Mesothelial cell of epicardium (in vitro differentiated cells): ENCODE measurements around the gene CAMTA1. TPM values are rescaled to one million over a fixed set of nuclear protein-coding genes. Genes with fewer than 3 reads are reported as not detected.

Experiments used
- DNase-seq, 2 experiments: peaks; one replicate each; pipeline ENCODE4 v3.0.0; 2021; ENCODE audit warnings: low spot score in 2 of 2; ENCODE audit not compliant: unreplicated experiment in 2 of 2
- H3K27ac Mint-ChIP-seq: 2 replicates; pipeline ENCODE4 v1.8.0; 2021; ENCODE audit warnings: mixed read lengths
- H3K27me3 Mint-ChIP-seq: 2 replicates; pipeline ENCODE4 v1.8.0; 2021; ENCODE audit warnings: low read depth, mixed read lengths
- H3K36me3 Mint-ChIP-seq: 2 replicates; pipeline ENCODE4 v1.8.0; 2021; ENCODE audit warnings: mixed read lengths
- H3K4me1 Mint-ChIP-seq: 2 replicates; pipeline ENCODE4 v1.8.0; 2021; ENCODE audit warnings: mixed read lengths
- H3K4me3 Mint-ChIP-seq: 2 replicates; pipeline ENCODE4 v1.8.0; 2021; ENCODE audit warnings: mild to moderate bottlenecking, moderate library complexity, mixed read lengths
- H3K9me3 Mint-ChIP-seq: 2 replicates; pipeline ENCODE4 v1.8.0; 2021; ENCODE audit warnings: mixed read lengths
- total RNA-seq: library from RNA; stranded (reverse); gene quantifications from 3 replicates; pipeline ENCODE4 v1.2.1, GENCODE V29; 2021
- TF ChIP-seq, protein P1 (sequence below): fragments of 200-600 bp; sonication (generic); IDR thresholded peaks from one replicate; pipeline ENCODE4 v1.5.0; 2021; ENCODE audit warnings: antibody characterized with exemption; ENCODE audit not compliant: unreplicated experiment

Gene CAMTA1
- total RNA-seq, 1 donor from 2014 or later = 70.4 TPM

GRCh38 chr1:7615138-7615537 lies 829.9 kb downstream of the CAMTA1 start:
- H3K4me1 Mint-ChIP-seq = no peaks in the 10 kb centered on the region
- peaks cover 14% of the 10 kb centered on the region for H3K27me3 Mint-ChIP-seq
- H3K9me3 Mint-ChIP-seq = no peaks in the 10 kb centered on the region

GRCh38 chr1:7616076-7616832 lies 831.0 kb downstream of the CAMTA1 start:
- TF ChIP-seq, protein P1, sequence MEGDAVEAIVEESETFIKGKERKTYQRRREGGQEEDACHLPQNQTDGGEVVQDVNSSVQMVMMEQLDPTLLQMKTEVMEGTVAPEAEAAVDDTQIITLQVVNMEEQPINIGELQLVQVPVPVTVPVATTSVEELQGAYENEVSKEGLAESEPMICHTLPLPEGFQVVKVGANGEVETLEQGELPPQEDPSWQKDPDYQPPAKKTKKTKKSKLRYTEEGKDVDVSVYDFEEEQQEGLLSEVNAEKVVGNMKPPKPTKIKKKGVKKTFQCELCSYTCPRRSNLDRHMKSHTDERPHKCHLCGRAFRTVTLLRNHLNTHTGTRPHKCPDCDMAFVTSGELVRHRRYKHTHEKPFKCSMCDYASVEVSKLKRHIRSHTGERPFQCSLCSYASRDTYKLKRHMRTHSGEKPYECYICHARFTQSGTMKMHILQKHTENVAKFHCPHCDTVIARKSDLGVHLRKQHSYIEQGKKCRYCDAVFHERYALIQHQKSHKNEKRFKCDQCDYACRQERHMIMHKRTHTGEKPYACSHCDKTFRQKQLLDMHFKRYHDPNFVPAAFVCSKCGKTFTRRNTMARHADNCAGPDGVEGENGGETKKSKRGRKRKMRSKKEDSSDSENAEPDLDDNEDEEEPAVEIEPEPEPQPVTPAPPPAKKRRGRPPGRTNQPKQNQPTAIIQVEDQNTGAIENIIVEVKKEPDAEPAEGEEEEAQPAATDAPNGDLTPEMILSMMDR = no peak
- peak; percentile 49 to 81 for DNase-seq
- no peaks in the 10 kb centered on the region for H3K36me3 Mint-ChIP-seq
- H3K4me3 Mint-ChIP-seq = no peak overlapping the region
- no peaks in the 10 kb centered on the region for H3K4me1 Mint-ChIP-seq
- no peak overlapping the region for H3K27ac Mint-ChIP-seq
- H3K27me3 Mint-ChIP-seq = peaks cover 20% of the 10 kb centered on the region
- H3K9me3 Mint-ChIP-seq = no peaks in the 10 kb centered on the region

More at GRCh38 chr1:7615138-7615537, 829.9 kb downstream of the CAMTA1 start:
- Mint-ChIP-seq H3K27ac (no peak overlapping the region), H3K36me3 (no peaks in the 10 kb centered on the region), H3K4me3 (no peak overlapping the region)
- DNase-seq = no peak
- TF ChIP-seq, protein P1 = no peak

DNA sequence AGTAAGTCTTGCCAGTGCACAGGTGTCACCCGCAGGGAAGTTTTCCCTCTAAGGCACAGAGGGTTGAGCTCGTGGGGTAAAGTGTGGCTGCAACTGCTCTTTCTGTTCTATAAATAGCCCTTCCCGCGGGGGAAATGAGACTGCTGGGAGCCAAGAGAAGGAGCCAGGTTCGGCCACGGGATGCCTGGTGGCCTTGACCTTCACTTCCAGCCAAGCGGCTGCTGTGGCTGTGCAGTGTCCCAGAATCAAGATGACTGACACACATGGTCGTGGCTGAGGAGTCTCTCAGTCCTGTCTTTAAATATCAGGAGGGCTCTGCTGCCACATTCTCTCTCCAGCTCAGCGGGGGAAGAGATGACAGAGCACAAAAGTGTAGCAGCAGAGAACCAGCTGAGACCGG lies 831.7 kb downstream of the CAMTA1 start:
- no peaks in the 10 kb centered on the region for H3K9me3 Mint-ChIP-seq
- H3K27ac Mint-ChIP-seq = no peak overlapping the region
- DNase-seq = no peak
- H3K4me3 Mint-ChIP-seq = no peak overlapping the region
- TF ChIP-seq, protein P1 = no peak
- peaks cover 20% of the 10 kb centered on the region for H3K27me3 Mint-ChIP-seq
- no peaks in the 10 kb centered on the region for H3K36me3 Mint-ChIP-seq
- no peaks in the 10 kb centered on the region for H3K4me1 Mint-ChIP-seq

- DNase-seq = no peak
- TF ChIP-seq, protein P1 = no peak
- Mint-ChIP-seq H3K9me3 (no peaks in the 10 kb centered on the region), H3K27me3 (peaks cover 28% of the 10 kb centered on the region), H3K4me3 (no peak overlapping the region), H3K4me1 (no peaks in the 10 kb centered on the region), H3K36me3 (no peaks in the 10 kb centered on the region), H3K27ac (no peak overlapping the region)
Observed at GRCh38 chr1:7617826-7618225, 832.6 kb downstream of the CAMTA1 start.

DNA sequence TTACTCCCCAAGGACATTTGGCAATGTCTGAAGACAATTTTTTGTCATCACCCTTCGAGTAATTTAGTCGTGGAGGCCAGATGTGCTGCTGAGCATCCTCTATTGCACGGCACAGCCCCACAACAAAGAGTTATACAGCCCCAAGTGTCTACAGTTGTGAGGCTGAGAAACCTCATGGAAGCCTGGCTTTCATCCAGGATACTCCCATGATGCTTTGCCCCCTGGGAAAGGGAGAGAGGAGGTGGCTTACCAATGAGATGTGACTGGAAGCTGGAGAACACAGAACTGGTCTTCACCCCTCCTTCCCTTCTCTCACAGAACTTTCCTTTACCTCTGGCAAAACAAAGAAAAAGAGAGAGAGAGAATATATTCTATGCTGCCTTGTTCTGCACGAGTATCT lies 834.9 kb downstream of the CAMTA1 start:
- DNase-seq = no peak
- H3K4me1 Mint-ChIP-seq = no peaks in the 10 kb centered on the region
- no peak overlapping the region for H3K27ac Mint-ChIP-seq
- peaks cover 36% of the 10 kb centered on the region for H3K27me3 Mint-ChIP-seq
- no peak overlapping the region for H3K4me3 Mint-ChIP-seq
- no peaks in the 10 kb centered on the region for H3K9me3 Mint-ChIP-seq
- TF ChIP-seq, protein P1 = no peak
- H3K36me3 Mint-ChIP-seq = no peaks in the 10 kb centered on the region
